Right lobe of liver (tissue), 6 donors: ENCODE results near the gene SYT9. TPM values are rescaled to one million over a fixed set of nuclear protein-coding genes. Genes with fewer than 3 reads are reported as not detected.

Source experiments
- ATAC-seq, 4 donors: fragments of 200-7000 bp; cut with Tn5 transposase; one replicate each; pipeline ENCODE4 v1.9.1; 2020; ENCODE audit warnings: mild to moderate bottlenecking in 4 of 4, moderate library complexity in 4 of 4
- DNase-seq, 3 donors: peaks; one replicate each; pipeline ENCODE4 v3.0.0-alpha.2; 2020
- H3K27ac ChIP-seq, 3 donors: fragments of 200-600 bp; one replicate each; pipeline ENCODE4 v1.8.0; 2022
- H3K27me3 ChIP-seq, 2 donors: fragments of 200-600 bp; one replicate each; pipeline ENCODE4 v1.8.0; 2022
- H3K36me3 ChIP-seq, 4 donors: fragments of 200-600 bp; sonication (generic) in 1 of 4; one replicate each; pipeline versions ENCODE4 v1.5.1 to v1.8.0; 2017 to 2022; ENCODE audit warnings: control low read depth in 1 of 4
- H3K4me1 ChIP-seq, 4 donors: fragments of 200-600 bp; sonication (generic) in 1 of 4; one replicate each; pipeline versions ENCODE4 v1.5.1 to v1.8.0; 2017 to 2022; ENCODE audit warnings: control low read depth in 1 of 4
- H3K4me3 ChIP-seq, 3 donors: fragments of 200-600 bp; one replicate each; pipeline ENCODE4 v1.8.0; 2022
- H3K9me3 ChIP-seq, 4 donors: fragments of 200-600 bp; sonication (generic) in 1 of 4; one replicate each; pipeline versions ENCODE4 v1.5.1 to v1.8.0; 2017 to 2022; ENCODE audit warnings: control low read depth in 1 of 4
- CTCF ChIP-seq, 4 donors: fragments of 200-600 bp in 3 of 4; fragments of 450-650 bp in 1 of 4; IDR thresholded peaks; one replicate each; pipeline versions ENCODE4 v1.5.1 to v1.8.0; 2016 to 2022; ENCODE audit warnings: antibody characterized with exemption in 4 of 4, mild to moderate bottlenecking in 2 of 4
- POLR2A ChIP-seq: fragments of 450-650 bp; IDR thresholded peaks from one replicate; pipeline ENCODE4 v1.6.1; 2017; ENCODE audit warnings: antibody characterized with exemption, mild to moderate bottlenecking
- WGBS: methylation state at CpG from one replicate; pipeline ENCODE4 v1.1.6; 2018; ENCODE audit warnings: low coverage, low lambda C conversion rate; ENCODE audit not compliant: insufficient coverage; ENCODE audit errors: missing lambda C conversion rate; 5-methylcytosine and 5-hydroxymethylcytosine counted together
- intact Hi-C, 2 donors: fragments of 100-400 bp; cut with DNase I; formaldehyde crosslinking; loops; one replicate each; pipeline versions ENCODE4 v1.11.2 to v1.14.1; 2022
- total RNA-seq, 6 experiments: library from RNA; depleted of rRNA in 2 of 6; stranded (reverse); fragments of >200 nt in 2 of 6; fragmentation: NEBNext Ultra II Directional in 3 of 6; extraction: Animal tissue kit (Norgen Biotek cat#: 25700) in 3 of 6; gene quantifications; one replicate each; pipeline versions ENCODE4 v1.1.0 to v1.2.4, GENCODE V29; 2016 to 2023
- donor health status: DM: no; HTN: yes; CAD: no.
- donor health status: DM: no; HTN: no; CAD: no.
- donor health status: DM: no; HTN: no; CAD: no.
- donor health status: DM: no; HTN: yes; CAD: no.
- donor health status: DM: no; HTN: yes; CAD: no.

The SYT9 gene
- total RNA-seq, 6 experiments from 2014 or later = 3.0 to 12.6 (median 4.5) TPM

- Histone ChIP-seq H3K27ac (no peak overlapping the region), H3K4me1 (no peaks in the 10 kb centered on the region), H3K27me3 (no peaks in the 10 kb centered on the region), H3K9me3 (no peaks in the 10 kb centered on the region), H3K4me3 (no peak overlapping the region), H3K36me3 (no peaks in the 10 kb centered on the region)
- intact Hi-C loops = no loop called here
- TF ChIP-seq CTCF (IDR thresholded peaks at IDR 0.05) = no peak
- TF ChIP-seq POLR2A = no peak
- ATAC-seq = no peak
- WGBS = 58% methylated on average over 3 of the region's 5 CpGs
- DNase-seq = no peak
These were observed 171.0 kb downstream of the SYT9 start for GRCh38 chr11:7422544-7423331.

- TF ChIP-seq CTCF (IDR thresholded peaks at IDR 0.05) (no peak), POLR2A (no peak)
- H3K4me1 ChIP-seq = no peaks in the 10 kb centered on the region
- ATAC-seq (no peak), DNase-seq (no peak)
- H3K4me3 ChIP-seq = no peak overlapping the region
- H3K9me3 ChIP-seq = no peaks in the 10 kb centered on the region
- H3K36me3 ChIP-seq = no peaks in the 10 kb centered on the region
- 54% methylated on average over 2 of the region's 3 CpGs for WGBS
- H3K27me3 ChIP-seq = no peaks in the 10 kb centered on the region
- H3K27ac ChIP-seq = no peak overlapping the region
- intact Hi-C loops = no loop called here
These were observed 172.2 kb downstream of the SYT9 start for GRCh38 chr11:7423946-7424345.

GRCh38 chr11:7427733-7428132 is 176.0 kb downstream of the SYT9 start:
- ATAC-seq (no peak), DNase-seq (no peak)
- no peaks in the 10 kb centered on the region for H3K9me3 ChIP-seq
- 83% methylated on average over 3 of the region's 3 CpGs for WGBS
- no peak for TF ChIP-seq CTCF (IDR thresholded peaks at IDR 0.05)
- TF ChIP-seq POLR2A = no peak
- no peaks in the 10 kb centered on the region for H3K36me3 ChIP-seq
- intact Hi-C loops = no loop called here
- no peaks in the 10 kb centered on the region for H3K27me3 ChIP-seq
- H3K27ac ChIP-seq = no peak overlapping the region
- H3K4me3 ChIP-seq = no peak overlapping the region
- H3K4me1 ChIP-seq = no peaks in the 10 kb centered on the region

- DNase-seq (no peak), ATAC-seq (no peak)
- Histone ChIP-seq H3K4me3 (no peak overlapping the region), H3K27me3 (no peaks in the 10 kb centered on the region), H3K9me3 (no peaks in the 10 kb centered on the region), H3K4me1 (no peaks in the 10 kb centered on the region), H3K36me3 (no peaks in the 10 kb centered on the region), H3K27ac (no peak overlapping the region)
- 92% methylated on average over 2 of the region's 2 CpGs for WGBS
- intact Hi-C loops = no loop called here
- TF ChIP-seq CTCF (IDR thresholded peaks at IDR 0.05) = no peak
- TF ChIP-seq POLR2A = no peak
These were observed 176.5 kb downstream of the SYT9 start for GRCh38 chr11:7428196-7428595.
